HepG2 (cell line): Measurements from ENCODE around the gene MAPK12. TPM values are rescaled to one million over a fixed set of nuclear protein-coding genes. Genes with fewer than 3 reads are reported as not detected.

Experiments used
- AGO1 ChIP-seq: fragments of 200-400 bp; formaldehyde crosslinking; IDR thresholded peaks from 2 replicates; pipeline ENCODE4 v1.6.1; 2017; ENCODE audit warnings: mild to moderate bottlenecking, low read depth, low read length, moderate library complexity; ENCODE audit not compliant: poor library complexity, severe bottlenecking
- ATAD3A ChIP-seq: sonication (generic); formaldehyde crosslinking; IDR thresholded peaks from 2 replicates; pipeline ENCODE4 v1.4.0; 2020; ENCODE audit warnings: missing genetic modification reagents
- CEBPG ChIP-seq: IDR thresholded peaks from 2 replicates; pipeline ENCODE4 v1.6.1; 2016
- DMAP1 ChIP-seq: IDR thresholded peaks from 2 replicates; pipeline ENCODE4 v1.6.1; 2016
- HCFC1 ChIP-seq: fragments of 150-350 bp; IDR thresholded peaks from 2 replicates; pipeline ENCODE4 v1.6.1; 2014; ENCODE audit warnings: low read depth, low read length
- JARID2 ChIP-seq: sonication (generic); formaldehyde crosslinking; IDR thresholded peaks from 2 replicates; pipeline ENCODE4 v1.8.1; 2023; ENCODE audit warnings: missing genetic modification reagents, inconsistent platforms; ENCODE audit not compliant: insufficient replicate concordance
- KDM6A ChIP-seq: IDR thresholded peaks from 2 replicates; pipeline ENCODE4 v1.6.1; 2016; ENCODE audit warnings: low read depth
- MED1 ChIP-seq: sonication (generic); formaldehyde crosslinking; IDR thresholded peaks from 2 replicates; pipeline ENCODE4 v1.4.0; 2020; ENCODE audit warnings: missing genetic modification reagents
- NR2F1 ChIP-seq, 2 experiments: fragments of 450-650 bp in 1 of 2; formaldehyde crosslinking in 1 of 2; IDR thresholded peaks; 2 replicates each; pipeline versions ENCODE4 v1.5.0 to v1.6.1; 2016 to 2020; ENCODE audit warnings: mild to moderate bottlenecking in 1 of 2, missing compliant biosample characterization in 1 of 2, missing genetic modification reagents in 1 of 2, moderate library complexity in 1 of 2
- NRL ChIP-seq: sonication (generic); formaldehyde crosslinking; IDR thresholded peaks from 2 replicates; pipeline ENCODE4 v1.5.0; 2020; ENCODE audit warnings: missing genetic modification reagents, mild to moderate bottlenecking, moderate library complexity, borderline replicate concordance
- POGK ChIP-seq: sonication (generic); formaldehyde crosslinking; conservative IDR thresholded peaks from 2 replicates; pipeline ENCODE4 v1.8.0; 2022; ENCODE audit warnings: mild to moderate bottlenecking, moderate library complexity, missing genetic modification reagents
- RAD21 ChIP-seq: fragments of 450-650 bp; formaldehyde crosslinking; IDR thresholded peaks from 2 replicates; pipeline ENCODE4 v1.5.0; 2020; ENCODE audit warnings: mild to moderate bottlenecking
- SIN3A ChIP-seq: IDR thresholded peaks from 2 replicates; pipeline ENCODE4 v1.6.1; 2011; ENCODE audit warnings: low read depth, mild to moderate bottlenecking, control low read depth, low read length, borderline replicate concordance
- SMAD3 ChIP-seq: sonication (generic); formaldehyde crosslinking; IDR thresholded peaks from 2 replicates; pipeline ENCODE4 v1.4.0; 2020; ENCODE audit warnings: missing genetic modification reagents
- SYNCRIP ChIP-seq: fragments of 200-400 bp; formaldehyde crosslinking; IDR thresholded peaks from 2 replicates; pipeline ENCODE4 v1.6.1; 2018; ENCODE audit warnings: mild to moderate bottlenecking, low read depth, low read length; ENCODE audit not compliant: insufficient read depth
- TBP ChIP-seq: sonication (generic); formaldehyde crosslinking; IDR thresholded peaks from 2 replicates; pipeline ENCODE4 v1.5.0; 2020; ENCODE audit warnings: missing genetic modification reagents
- THAP11 ChIP-seq: IDR thresholded peaks from 2 replicates; pipeline ENCODE4 v1.6.1; 2016; ENCODE audit warnings: missing biosample characterization, missing genetic modification reagents
- TOPORS ChIP-seq: sonication (generic); formaldehyde crosslinking; IDR thresholded peaks from 2 replicates; pipeline ENCODE4 v1.8.0; 2023; ENCODE audit warnings: mild to moderate bottlenecking, missing genetic modification reagents
- ZFY ChIP-seq: sonication (generic); formaldehyde crosslinking; IDR thresholded peaks from 2 replicates; pipeline ENCODE4 v1.4.0; 2020; ENCODE audit warnings: missing genetic modification reagents
- ZNF468 ChIP-seq: sonication (generic); formaldehyde crosslinking; IDR thresholded peaks from 2 replicates; pipeline ENCODE4 v1.8.0; 2022; ENCODE audit warnings: mild to moderate bottlenecking, moderate library complexity, missing genetic modification reagents
- ZNF839 ChIP-seq: sonication (generic); formaldehyde crosslinking; IDR thresholded peaks from 2 replicates; pipeline ENCODE4 v1.4.0; 2020; ENCODE audit warnings: missing genetic modification reagents, mild to moderate bottlenecking, borderline replicate concordance
- polyA plus RNA-seq, 8 experiments: library from polyadenylated mRNA; depleted of rRNA in 3 of 8; stranded (reverse) in 7 of 8; unstranded in 1 of 8; fragments of >200 nt; fragmentation: Illumina TruSeq in 4 of 8; extraction: Trizol in 4 of 8; gene quantifications; 2 replicates each; pipeline versions ENCODE4 v1.2.1 to v1.2.3, GENCODE V29; 2011 to 2016; ENCODE audit warnings: low read depth in 4 of 8, missing spikeins in 1 of 8, mixed read lengths in 1 of 8; ENCODE audit not compliant: insufficient read depth in 1 of 8
- total RNA-seq, 5 experiments: library from RNA; depleted of rRNA; stranded (reverse); fragments of >200 nt; fragmentation: Illumina TruSeq; extraction: Trizol; gene quantifications; 2 replicates each; pipeline ENCODE4 v1.2.3, GENCODE V29; 2016; ENCODE audit warnings: low read depth in 1 of 5
- TF ChIP-seq, protein P1 (sequence below): sonication (generic); formaldehyde crosslinking; IDR thresholded peaks from 2 replicates; pipeline ENCODE4 v1.8.0; 2022; ENCODE audit warnings: mild to moderate bottlenecking, missing genetic modification reagents, borderline replicate concordance
- TF ChIP-seq, protein P2 (sequence below): IDR thresholded peaks from 2 replicates; pipeline ENCODE4 v1.6.1; 2016; ENCODE audit warnings: low read depth, borderline replicate concordance
- TF ChIP-seq, protein P3 (sequence below): sonication (generic); formaldehyde crosslinking; IDR thresholded peaks from 2 replicates; pipeline ENCODE4 v1.5.0; 2020; ENCODE audit warnings: mild to moderate bottlenecking, missing genetic modification reagents, moderate library complexity

Gene MAPK12
- total and polyA plus RNA-seq, 2 of the 13 experiments (the other 11 are each of a cell fraction or from before 2014, with no cell fraction given): 22.2 to 23.3 TPM

DNA sequence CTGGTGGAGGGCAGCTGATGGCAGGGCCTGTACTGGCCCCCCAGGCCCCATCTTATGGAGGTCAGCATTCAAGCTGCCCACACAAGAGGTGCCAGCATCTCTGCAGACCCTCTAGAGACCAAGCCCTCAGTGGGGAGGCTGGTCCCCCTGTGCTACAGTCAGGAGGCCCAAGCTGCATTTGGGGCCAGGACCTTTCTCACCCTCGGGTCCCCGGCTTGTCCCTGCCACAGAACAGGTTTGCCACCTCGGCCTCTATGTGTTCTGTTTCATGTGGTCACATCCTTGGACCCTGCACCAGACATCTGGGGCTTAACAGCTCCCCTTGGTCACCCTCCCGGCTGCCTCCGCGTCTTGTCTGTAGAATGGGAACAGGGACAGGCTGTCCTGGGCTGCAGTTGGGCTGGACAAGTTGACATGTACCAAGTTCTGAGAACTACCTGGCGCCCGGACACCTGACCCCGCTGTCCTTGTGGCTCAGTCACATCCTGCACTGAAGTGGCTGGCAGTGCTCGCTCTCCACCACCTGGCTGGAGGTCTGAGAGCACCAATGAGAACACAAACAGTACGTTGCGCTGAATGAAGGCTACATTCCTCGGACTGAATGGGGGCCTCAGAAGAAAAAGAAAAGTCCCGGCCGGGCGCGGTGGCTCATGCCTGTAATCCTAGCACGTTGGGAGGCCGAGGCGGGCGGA, 48.7 kb upstream of the MAPK12 start (continued):
- TF ChIP-seq SYNCRIP: no peak
- TF ChIP-seq RAD21 (CRISPR knock-in tag): 0 out of 2 replicates have a peak, but pooled peaks have one; percentile 25
- no peak for TF ChIP-seq TBP
- TF ChIP-seq THAP11: 0 out of 2 replicates have a peak, but pooled peaks have one; percentile 25
- TF ChIP-seq CEBPG (CRISPR knock-in tag): no peak
- TF ChIP-seq ATAD3A (CRISPR knock-in tag): no peak
- TF ChIP-seq, protein P1, sequence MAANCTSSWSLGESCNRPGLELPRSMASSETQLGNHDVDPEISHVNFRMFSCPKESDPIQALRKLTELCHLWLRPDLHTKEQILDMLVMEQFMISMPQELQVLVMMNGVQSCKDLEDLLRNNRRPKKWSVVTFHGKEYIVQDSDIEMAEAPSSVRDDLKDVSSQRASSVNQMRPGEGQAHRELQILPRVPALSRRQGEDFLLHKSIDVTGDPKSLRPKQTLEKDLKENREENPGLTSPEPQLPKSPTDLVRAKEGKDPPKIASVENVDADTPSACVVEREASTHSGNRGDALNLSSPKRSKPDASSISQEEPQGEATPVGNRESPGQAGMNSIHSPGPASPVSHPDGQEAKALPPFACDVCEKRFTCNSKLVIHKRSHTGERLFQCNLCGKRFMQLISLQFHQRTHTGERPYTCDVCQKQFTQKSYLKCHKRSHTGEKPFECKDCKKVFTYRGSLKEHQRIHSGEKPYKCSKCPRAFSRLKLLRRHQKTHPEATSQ: no peak
- peak; percentile 11 for TF ChIP-seq AGO1
- TF ChIP-seq JARID2 (CRISPR knock-in tag): no peak
- TF ChIP-seq ZNF839 (CRISPR knock-in tag): no peak
- no peak for TF ChIP-seq NR2F1 (CRISPR knock-in tag; IDR thresholded peaks at IDR 0.05)
- no peak for TF ChIP-seq DMAP1 (CRISPR knock-in tag)
- 0 out of 2 replicates have a peak, but pooled peaks have one; percentile 11 for TF ChIP-seq MED1 (CRISPR knock-in tag)
- TF ChIP-seq, protein P2, sequence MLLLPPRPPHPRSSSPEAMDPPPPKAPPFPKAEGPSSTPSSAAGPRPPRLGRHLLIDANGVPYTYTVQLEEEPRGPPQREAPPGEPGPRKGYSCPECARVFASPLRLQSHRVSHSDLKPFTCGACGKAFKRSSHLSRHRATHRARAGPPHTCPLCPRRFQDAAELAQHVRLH (CRISPR knock-in tag): no peak
- no peak for TF ChIP-seq SIN3A
- TF ChIP-seq HCFC1: no peak
- TF ChIP-seq, protein P3, sequence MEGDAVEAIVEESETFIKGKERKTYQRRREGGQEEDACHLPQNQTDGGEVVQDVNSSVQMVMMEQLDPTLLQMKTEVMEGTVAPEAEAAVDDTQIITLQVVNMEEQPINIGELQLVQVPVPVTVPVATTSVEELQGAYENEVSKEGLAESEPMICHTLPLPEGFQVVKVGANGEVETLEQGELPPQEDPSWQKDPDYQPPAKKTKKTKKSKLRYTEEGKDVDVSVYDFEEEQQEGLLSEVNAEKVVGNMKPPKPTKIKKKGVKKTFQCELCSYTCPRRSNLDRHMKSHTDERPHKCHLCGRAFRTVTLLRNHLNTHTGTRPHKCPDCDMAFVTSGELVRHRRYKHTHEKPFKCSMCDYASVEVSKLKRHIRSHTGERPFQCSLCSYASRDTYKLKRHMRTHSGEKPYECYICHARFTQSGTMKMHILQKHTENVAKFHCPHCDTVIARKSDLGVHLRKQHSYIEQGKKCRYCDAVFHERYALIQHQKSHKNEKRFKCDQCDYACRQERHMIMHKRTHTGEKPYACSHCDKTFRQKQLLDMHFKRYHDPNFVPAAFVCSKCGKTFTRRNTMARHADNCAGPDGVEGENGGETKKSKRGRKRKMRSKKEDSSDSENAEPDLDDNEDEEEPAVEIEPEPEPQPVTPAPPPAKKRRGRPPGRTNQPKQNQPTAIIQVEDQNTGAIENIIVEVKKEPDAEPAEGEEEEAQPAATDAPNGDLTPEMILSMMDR (CRISPR knock-in tag): peak; percentile 68
- 0 out of 2 replicates have a peak, but pooled peaks have one; percentile 25 for TF ChIP-seq POGK (CRISPR knock-in tag)
- no peak for TF ChIP-seq ZNF468 (CRISPR knock-in tag)
- TF ChIP-seq NRL (CRISPR knock-in tag): no peak; the same call in 1 of the 2 replicates
- TF ChIP-seq SMAD3 (CRISPR knock-in tag): no peak
- TF ChIP-seq KDM6A (CRISPR knock-in tag): no peak
- no peak for TF ChIP-seq ZFY (CRISPR knock-in tag)
- TF ChIP-seq TOPORS (CRISPR knock-in tag): no peak
